Endodermal cell (in vitro differentiated cells): ENCODE measurements around the gene MTFR1L. TPM values are rescaled to one million over a fixed set of nuclear protein-coding genes. Genes with fewer than 3 reads are reported as not detected.

ENCODE experiments used
- DNase-seq: peaks from one replicate; pipeline ENCODE4 v3.0.0-alpha.2; 2017
- H3K27ac ChIP-seq: 2 replicates; pipeline ENCODE4 v1.5.1; 2013; ENCODE audit warnings: mild to moderate bottlenecking, low read depth, low read length, moderate library complexity
- H3K27me3 ChIP-seq: 2 replicates; pipeline ENCODE4 v1.6.1; 2013; ENCODE audit warnings: mild to moderate bottlenecking, low read length, moderate library complexity; ENCODE audit not compliant: insufficient read depth, control insufficient read depth, poor library complexity, severe bottlenecking
- H3K36me3 ChIP-seq: 2 replicates; pipeline ENCODE4 v1.7.0; 2013; ENCODE audit warnings: mild to moderate bottlenecking, low read length, moderate library complexity; ENCODE audit not compliant: control insufficient read depth, insufficient read depth
- H3K4me1 ChIP-seq: one replicate; pipeline ENCODE4 v1.7.0; 2013; ENCODE audit warnings: low read length; ENCODE audit not compliant: control insufficient read depth, insufficient read depth
- H3K4me3 ChIP-seq: 2 replicates; pipeline ENCODE4 v1.5.1; 2013; ENCODE audit warnings: mild to moderate bottlenecking, low read length, moderate library complexity
- H3K9ac ChIP-seq: 2 replicates; pipeline ENCODE4 v1.6.1; 2013; ENCODE audit warnings: mild to moderate bottlenecking, low read length, moderate library complexity; ENCODE audit not compliant: poor library complexity, severe bottlenecking; ENCODE audit errors: extremely low read depth
- H3K9me3 ChIP-seq: 2 replicates; pipeline ENCODE4 v1.6.1; 2013; ENCODE audit warnings: mild to moderate bottlenecking, low read length, moderate library complexity; ENCODE audit not compliant: control insufficient read depth
- H3K27ac Mint-ChIP-seq: 2 replicates; pipeline ENCODE4 v1.8.0; 2020; ENCODE audit warnings: mixed read lengths
- H3K27me3 Mint-ChIP-seq: 2 replicates; pipeline ENCODE4 v1.8.0; 2021; ENCODE audit warnings: mild to moderate bottlenecking, mixed read lengths; ENCODE audit not compliant: insufficient read depth
- H3K36me3 Mint-ChIP-seq: 2 replicates; pipeline ENCODE4 v1.8.0; 2020; ENCODE audit warnings: low read depth, mixed read lengths
- H3K4me1 Mint-ChIP-seq: 2 replicates; pipeline ENCODE4 v1.8.0; 2020; ENCODE audit warnings: mixed read lengths
- H3K4me3 Mint-ChIP-seq: 2 replicates; pipeline ENCODE4 v1.8.0; 2020; ENCODE audit warnings: mild to moderate bottlenecking, moderate library complexity, mixed read lengths
- H3K9me3 Mint-ChIP-seq: 2 replicates; pipeline ENCODE4 v1.8.0; 2020; ENCODE audit warnings: mild to moderate bottlenecking, mixed read lengths
- CTCF ChIP-seq: fragments of 200-600 bp; sonication (generic); conservative IDR thresholded peaks from 2 replicates; pipeline ENCODE4 v1.5.0; 2021; ENCODE audit warnings: antibody characterized with exemption, mild to moderate bottlenecking
- WGBS, 2 experiments: methylation state at CpG; one replicate each; pipeline versions ENCODE4 v1.1.5 to v1.1.7; 2013; ENCODE audit warnings: missing lambda C conversion rate in 2 of 2, mixed read lengths in 1 of 2; ENCODE audit not compliant: insufficient coverage in 1 of 2, insufficient read length in 1 of 2; 5-methylcytosine and 5-hydroxymethylcytosine counted together
- total RNA-seq, 2 donors: library from RNA; stranded (reverse); fragmentation: NEBNext Ultra II Directional in 1 of 2; extraction: Animal tissue kit (Norgen Biotek cat#: 25700) in 1 of 2; gene quantifications; 2 replicates in 1 of 2; 3 replicates in 1 of 2; pipeline ENCODE4 v1.2.1, GENCODE V29; 2021

The MTFR1L gene
- total RNA-seq, 2 donors from 2014 or later = 31.6 to 36.2 TPM

- no peaks in the 10 kb centered on the region for H3K27me3 ChIP-seq
- WGBS, 2 experiments = 90 to 91% methylated on average over 6 of the region's 6 CpGs
- peaks cover 18% of the 10 kb centered on the region for H3K36me3 ChIP-seq
- Mint-ChIP-seq H3K9me3 (no peaks in the 10 kb centered on the region), H3K27ac (no peak overlapping the region), H3K27me3 (no peaks in the 10 kb centered on the region), H3K4me3 (no peak overlapping the region), H3K4me1 (peaks cover 21% of the 10 kb centered on the region), H3K36me3 (peaks cover 15% of the 10 kb centered on the region)
- DNase-seq = no peak
- H3K4me1 ChIP-seq = peaks cover 4% of the 10 kb centered on the region
- no peak for TF ChIP-seq CTCF
- no peak overlapping the region for H3K9ac ChIP-seq
- H3K27ac ChIP-seq = no peak overlapping the region
- H3K9me3 ChIP-seq = no peaks in the 10 kb centered on the region
- H3K4me3 ChIP-seq = no peak overlapping the region
These were observed 16.8 kb upstream of the MTFR1L start for GRCh38 chr1:25802915-25803314.

DNA sequence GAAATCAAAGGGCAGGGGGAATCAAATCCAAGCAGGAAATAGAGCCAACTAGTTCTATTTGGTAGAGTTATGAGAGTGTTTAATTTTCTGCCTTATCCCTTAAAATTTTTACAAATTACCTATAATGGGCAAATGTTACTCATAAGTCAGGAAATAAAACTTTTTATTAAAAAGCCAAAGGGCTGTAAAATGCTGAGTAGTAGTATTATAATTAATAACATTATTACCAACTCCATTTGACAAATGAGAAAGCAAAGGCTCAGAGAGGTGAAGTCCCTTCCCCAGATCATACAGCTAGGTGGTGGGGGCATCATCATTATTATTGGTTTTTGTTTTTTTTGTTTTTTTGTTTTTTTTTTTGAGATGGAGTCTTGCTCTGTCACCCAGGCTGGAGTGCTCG is 16.4 kb upstream of the MTFR1L start:
- Mint-ChIP-seq H3K36me3 (peaks cover 15% of the 10 kb centered on the region), H3K9me3 (no peaks in the 10 kb centered on the region), H3K4me1 (peaks cover 19% of the 10 kb centered on the region), H3K4me3 (no peak overlapping the region), H3K27ac (no peak overlapping the region), H3K27me3 (no peaks in the 10 kb centered on the region)
- Histone ChIP-seq H3K36me3 (peaks cover 18% of the 10 kb centered on the region), H3K9me3 (no peaks in the 10 kb centered on the region), H3K27ac (no peak overlapping the region), H3K27me3 (no peaks in the 10 kb centered on the region), H3K9ac (no peak overlapping the region), H3K4me1 (peaks cover 4% of the 10 kb centered on the region), H3K4me3 (no peak overlapping the region)
- 88 to 100% methylated on average over 1 of the region's 1 CpG for WGBS, 2 experiments
- no peak for TF ChIP-seq CTCF
- no peak for DNase-seq

GRCh38 chr1:25804244-25804963 is 15.3 kb upstream of the MTFR1L start:
- DNase-seq = no peak
- Histone ChIP-seq H3K27ac (no peak overlapping the region), H3K27me3 (no peaks in the 10 kb centered on the region), H3K9ac (no peak overlapping the region), H3K9me3 (no peaks in the 10 kb centered on the region), H3K4me3 (no peak overlapping the region), H3K36me3 (peaks cover 18% of the 10 kb centered on the region), H3K4me1 (peaks cover 4% of the 10 kb centered on the region)
- H3K27ac Mint-ChIP-seq = peak overlapping the region; percentile 44
- TF ChIP-seq CTCF = no peak
- H3K4me3 Mint-ChIP-seq = no peak overlapping the region
- no peaks in the 10 kb centered on the region for H3K27me3 Mint-ChIP-seq
- H3K9me3 Mint-ChIP-seq = no peaks in the 10 kb centered on the region
- 93% methylated on average over 8 of the region's 10 CpGs; no CpG with 5 or more reads in 1 of the 2 experiments for WGBS, 2 experiments
- peaks cover 19% of the 10 kb centered on the region for H3K4me1 Mint-ChIP-seq
- H3K36me3 Mint-ChIP-seq = peaks cover 15% of the 10 kb centered on the region
